CD8-positive, alpha-beta memory T cell (primary cell): ENCODE results near the gene LGALS7. TPM values are rescaled to one million over a fixed set of nuclear protein-coding genes. Genes with fewer than 3 reads are reported as not detected.
"Not testable (repeated sequence)": the region's sequence is repeated elsewhere in the genome, so short reads cannot be mapped to it uniquely, and the experiment has no call there.

ENCODE experiments used
- CTCF ChIA-PET: fragments of 350-600 bp; sonication (Branson Sonifier 250); formaldehyde crosslinking; loops from one replicate; lab custom pipeline; 2021; ENCODE audit warnings: antibody characterized with exemption; lab: Charles Lee
- POLR2A ChIA-PET: fragments of 350-600 bp; sonication (Branson Sonifier 250); formaldehyde crosslinking; loops from one replicate; lab custom pipeline; 2021; ENCODE audit warnings: antibody characterized with exemption; lab: Charles Lee
- DNase-seq, 5 donors: peaks; one replicate each; pipeline versions ENCODE4 v3.0.0 to v3.0.0-alpha.2; 2020 to 2022; ENCODE audit warnings: mixed read lengths in 1 of 5
- H3K27ac ChIP-seq: one replicate; pipeline ENCODE4 v1.7.0; 2013; ENCODE audit warnings: low read depth, mild to moderate bottlenecking, low read length, moderate library complexity
- H3K27me3 ChIP-seq: 2 replicates; pipeline ENCODE4 v1.7.0; 2013; ENCODE audit warnings: low read length, mild to moderate bottlenecking; ENCODE audit not compliant: insufficient read depth, poor library complexity, severe bottlenecking
- H3K36me3 ChIP-seq: 2 replicates; pipeline ENCODE4 v1.7.0; 2013; ENCODE audit warnings: mild to moderate bottlenecking, low read length, moderate library complexity; ENCODE audit not compliant: insufficient read depth
- H3K4me1 ChIP-seq: 2 replicates; pipeline ENCODE4 v1.7.0; 2013; ENCODE audit warnings: mild to moderate bottlenecking, low read length, moderate library complexity; ENCODE audit not compliant: insufficient read depth
- H3K4me3 ChIP-seq: 2 replicates; pipeline ENCODE4 v1.7.0; 2013; ENCODE audit warnings: mild to moderate bottlenecking, low read length
- H3K9me3 ChIP-seq: 2 replicates; pipeline ENCODE4 v1.7.0; 2013; ENCODE audit warnings: mild to moderate bottlenecking, low read length
- H3K27ac Mint-ChIP-seq, 8 donors: one replicate each; pipeline ENCODE4 v1.8.0; 2020 to 2021; ENCODE audit warnings: mixed read lengths in 8 of 8, mild to moderate bottlenecking in 6 of 8, inconsistent platforms in 3 of 8, moderate library complexity in 3 of 8
- H3K27me3 Mint-ChIP-seq, 2 donors: one replicate each; pipeline ENCODE4 v1.8.0; 2020 to 2021; ENCODE audit warnings: mixed read lengths in 2 of 2, mild to moderate bottlenecking in 1 of 2, moderate library complexity in 1 of 2
- H3K36me3 Mint-ChIP-seq, 3 donors: one replicate each; pipeline ENCODE4 v1.8.0; 2020 to 2021; ENCODE audit warnings: mixed read lengths in 3 of 3, inconsistent platforms in 1 of 3, mild to moderate bottlenecking in 1 of 3
- H3K4me1 Mint-ChIP-seq, 3 donors: one replicate each; pipeline ENCODE4 v1.8.0; 2020 to 2021; ENCODE audit warnings: mixed read lengths in 3 of 3, inconsistent platforms in 1 of 3, mild to moderate bottlenecking in 1 of 3
- H3K4me3 Mint-ChIP-seq, 7 donors: one replicate each; pipeline ENCODE4 v1.8.0; 2020 to 2021; ENCODE audit warnings: mixed read lengths in 7 of 7, mild to moderate bottlenecking in 6 of 7, moderate library complexity in 4 of 7, inconsistent platforms in 2 of 7
- H3K9me3 Mint-ChIP-seq, 5 donors: one replicate each; pipeline ENCODE4 v1.8.0; 2020 to 2022; ENCODE audit warnings: mixed read lengths in 5 of 5, mild to moderate bottlenecking in 3 of 5, moderate library complexity in 2 of 5, inconsistent platforms in 1 of 5
- polyA plus RNA-seq: library from polyadenylated mRNA; unstranded; fragments of 300-500 nt; fragmentation: Illumina TruSeq; gene quantifications from one replicate; pipeline ENCODE4 v1.2.3, GENCODE V29; 2021
- total RNA-seq, 2 experiments: library from RNA; stranded (reverse); gene quantifications; one replicate each; pipeline ENCODE4 v1.2.3, GENCODE V29; 2021

Gene LGALS7
- total and polyA plus RNA-seq, 3 experiments from 2014 or later: not detected

DNA sequence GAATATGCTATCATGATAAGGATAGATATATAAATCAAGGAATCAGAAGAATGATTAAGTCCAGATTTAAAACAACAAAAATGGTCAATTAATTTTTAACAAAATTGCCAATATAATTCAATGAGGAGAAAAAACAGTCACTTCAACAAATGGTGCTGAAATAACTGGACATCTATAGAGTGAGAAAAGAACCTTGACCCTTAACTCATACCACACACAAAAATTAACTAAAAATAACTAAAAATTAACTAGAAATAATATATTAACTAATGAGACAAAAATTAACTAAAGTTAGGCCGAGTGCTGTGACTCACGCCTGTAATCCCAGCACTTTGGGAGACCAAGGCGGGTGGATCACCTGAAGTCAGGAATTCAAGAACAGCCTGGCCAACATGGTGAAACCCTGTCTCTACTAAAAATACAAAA, 9.5 kb downstream of the LGALS7 start:
- Histone ChIP-seq H3K9me3 (no peaks in the 10 kb centered on the region), H3K27ac (no peak overlapping the region), H3K4me1 (no peaks in the 10 kb centered on the region), H3K27me3 (no peaks in the 10 kb centered on the region), H3K4me3 (no peak overlapping the region), H3K36me3 (no peaks in the 10 kb centered on the region)
- H3K27me3 Mint-ChIP-seq: no peaks in the 10 kb centered on the region
- H3K27ac Mint-ChIP-seq: no peak overlapping the region
- H3K4me1 Mint-ChIP-seq: peaks cover 0 to 2% (median 0%) of the 10 kb centered on the region in 3 donors
- H3K9me3 Mint-ChIP-seq: no peaks in the 10 kb centered on the region
- no peak overlapping the region for H3K4me3 Mint-ChIP-seq
- H3K36me3 Mint-ChIP-seq: no peaks in the 10 kb centered on the region
- ChIA-PET CTCF (no interaction called here), POLR2A (no interaction called here)
- no peak for DNase-seq

DNA sequence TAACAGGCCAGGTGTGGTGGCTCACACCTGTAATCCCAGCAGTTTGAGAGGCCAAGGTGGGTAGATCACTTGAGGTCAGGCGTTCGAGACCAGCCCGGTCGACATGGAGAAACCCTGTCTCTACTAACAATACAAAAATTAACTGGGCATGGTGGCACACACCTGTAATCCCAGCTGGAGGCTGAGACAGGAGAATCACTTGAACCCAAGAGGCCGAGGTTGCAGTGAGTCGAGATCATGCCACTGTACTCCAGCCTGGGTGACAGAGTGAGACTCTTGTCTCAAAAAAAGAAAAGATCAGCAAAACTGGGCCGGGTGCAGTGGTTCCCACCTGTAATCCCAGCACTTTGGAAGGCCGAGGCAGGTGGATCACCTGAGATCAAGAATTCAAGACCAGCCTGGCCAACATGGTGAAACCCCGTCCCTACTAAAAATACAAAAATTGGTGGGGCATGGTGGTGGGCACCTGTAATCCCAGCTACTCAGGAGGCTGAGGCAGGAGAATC, 11.4 kb downstream of the LGALS7 start:
- not testable (repeated sequence) for H3K4me1 Mint-ChIP-seq
- peak overlapping the region in 2 of 8 donors; percentile 10 to 44 for H3K27ac Mint-ChIP-seq
- POLR2A ChIA-PET: interaction anchor here (1.3 kb wide), 1 partner anchor 27 kb away, joined by 7 read pairs; no protein-coding TSS in a partner anchor

DNA sequence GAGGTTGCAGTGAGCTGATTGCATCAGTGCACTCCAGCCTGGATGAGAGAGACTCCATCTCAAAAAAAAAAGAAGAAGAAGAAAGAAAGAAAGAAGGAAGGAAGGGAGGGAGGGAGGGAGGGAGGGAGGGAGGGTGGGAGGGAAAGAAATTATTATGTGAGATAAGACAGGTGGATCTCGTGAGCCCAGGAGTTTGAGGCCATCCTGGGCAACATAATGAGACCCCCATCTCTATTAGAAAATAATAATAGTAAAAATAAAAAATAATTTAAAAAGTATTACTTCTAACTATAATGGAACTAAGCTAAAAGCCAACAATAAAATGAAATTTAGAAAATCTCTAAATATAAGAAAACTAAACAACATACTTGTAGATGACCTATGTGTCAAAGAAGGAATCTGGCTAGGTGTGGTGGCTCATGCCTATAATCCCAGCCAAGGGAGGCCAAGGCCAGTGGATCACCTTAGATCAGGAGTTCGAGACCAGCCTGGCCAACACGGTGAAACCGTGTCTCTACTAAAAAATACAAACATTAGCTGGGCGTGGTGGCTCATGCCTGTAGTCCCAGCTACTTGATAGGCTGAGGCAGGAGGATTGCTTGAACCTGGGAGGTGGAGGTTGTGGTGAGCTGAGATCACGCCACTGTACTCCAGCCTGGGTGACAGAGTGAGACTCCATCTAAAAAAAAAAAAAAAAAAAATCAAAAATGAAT, 12.4 kb downstream of the LGALS7 start:
- H3K27me3 Mint-ChIP-seq, H3K27me3 ChIP-seq, H3K4me1 ChIP-seq, H3K4me3 ChIP-seq, H3K27ac ChIP-seq, H3K9me3 ChIP-seq, H3K36me3 Mint-ChIP-seq, H3K36me3 ChIP-seq, H3K4me3 Mint-ChIP-seq, H3K4me1 Mint-ChIP-seq, H3K9me3 Mint-ChIP-seq, DNase-seq: not testable (repeated sequence)
- ChIA-PET CTCF (interaction anchor here (0.7 to 1.0 kb wide), 2 partner anchors 9 to 19 kb away, joined by 3 to 4 read pairs; no protein-coding TSS in a partner anchor), POLR2A (interaction anchor here (0.6 to 1.3 kb wide), 2 partner anchors 23 to 26 kb away, joined by 4 to 7 read pairs; no protein-coding TSS in a partner anchor)
- peak overlapping the region in 1 of 8 donors; percentile 19 for H3K27ac Mint-ChIP-seq

More for the DNA sequence above, 11.4 kb downstream of the LGALS7 start:
- DNase-seq, H3K9me3 Mint-ChIP-seq, H3K4me1 ChIP-seq, H3K4me3 ChIP-seq, H3K4me3 Mint-ChIP-seq, H3K9me3 ChIP-seq, H3K27me3 Mint-ChIP-seq, H3K27me3 ChIP-seq, H3K36me3 ChIP-seq, H3K36me3 Mint-ChIP-seq, H3K27ac ChIP-seq: not testable (repeated sequence)
- CTCF ChIA-PET: interaction anchor here (0.7 to 1.3 kb wide), 3 partner anchors 8 to 125 kb away, joined by 3 to 4 read pairs (median 3); no protein-coding TSS in a partner anchor

DNA sequence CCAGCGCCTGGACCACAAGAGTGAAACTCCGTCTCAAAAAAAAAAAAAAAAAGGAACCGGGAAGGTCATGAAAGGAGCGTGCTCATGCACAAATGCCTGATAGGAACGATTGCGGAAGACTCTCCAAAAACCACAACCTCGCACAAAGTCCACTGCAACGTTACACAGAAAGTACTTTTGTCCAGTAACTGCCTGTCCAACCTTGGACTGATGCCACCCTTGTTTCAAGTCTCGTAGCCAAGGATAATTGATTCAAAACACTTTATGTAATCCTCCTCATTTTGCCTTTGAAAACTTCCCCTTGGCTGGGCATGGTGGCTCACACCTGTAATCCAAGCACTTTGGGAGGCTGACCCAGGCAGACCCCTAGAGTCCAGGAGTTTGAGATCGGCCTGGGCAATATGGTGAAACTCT, 13.7 kb downstream of the LGALS7 start:
- Mint-ChIP-seq H3K27me3 (no peaks in the 10 kb centered on the region), H3K9me3 (peaks cover 0 to 2% (median 0%) of the 10 kb centered on the region in 5 donors), H3K4me1 (no peaks in the 10 kb centered on the region), H3K4me3 (no peak overlapping the region), H3K36me3 (no peaks in the 10 kb centered on the region), H3K27ac (peak overlapping the region in 1 of 8 donors; percentile 79)
- Histone ChIP-seq H3K27me3 (no peaks in the 10 kb centered on the region), H3K9me3 (no peaks in the 10 kb centered on the region), H3K36me3 (no peaks in the 10 kb centered on the region), H3K27ac (no peak overlapping the region), H3K4me1 (no peaks in the 10 kb centered on the region), H3K4me3 (no peak overlapping the region)
- DNase-seq: no peak
- CTCF ChIA-PET: no interaction called here
- POLR2A ChIA-PET: no interaction called here

GRCh38 chr19:38754196-38754595, 19.1 kb downstream of the LGALS7 start:
- H3K36me3 Mint-ChIP-seq, POLR2A ChIA-PET, H3K27me3 ChIP-seq, H3K4me3 Mint-ChIP-seq, H3K36me3 ChIP-seq, H3K27me3 Mint-ChIP-seq, DNase-seq, H3K9me3 ChIP-seq, H3K27ac ChIP-seq, CTCF ChIA-PET, H3K4me3 ChIP-seq, H3K4me1 ChIP-seq, H3K9me3 Mint-ChIP-seq, H3K4me1 Mint-ChIP-seq, H3K27ac Mint-ChIP-seq: not testable (repeated sequence)

DNA sequence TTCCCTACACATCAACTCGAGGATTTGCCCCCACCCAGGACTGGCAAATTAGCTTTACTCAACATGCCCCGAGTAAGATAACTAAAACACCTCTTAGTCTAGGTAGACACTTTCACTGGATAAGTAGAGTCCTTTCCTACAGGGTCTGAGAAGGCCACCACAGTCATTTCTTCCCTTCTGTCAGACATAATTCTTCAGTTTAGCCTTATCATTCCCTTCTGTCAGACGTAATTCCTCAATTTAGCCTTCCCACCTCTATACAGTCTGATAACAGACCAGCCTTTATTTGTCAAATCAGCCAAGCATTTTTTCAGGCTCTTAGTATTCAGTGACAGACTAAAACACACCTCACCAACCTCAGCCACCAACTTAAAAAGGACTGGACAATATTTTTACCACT, 19.5 kb downstream of the LGALS7 start:
- H3K9me3 Mint-ChIP-seq, H3K36me3 Mint-ChIP-seq, H3K9me3 ChIP-seq, POLR2A ChIA-PET, H3K27ac Mint-ChIP-seq, H3K27me3 ChIP-seq, H3K27me3 Mint-ChIP-seq, H3K4me3 Mint-ChIP-seq, H3K4me3 ChIP-seq, DNase-seq, H3K36me3 ChIP-seq, H3K4me1 ChIP-seq, H3K4me1 Mint-ChIP-seq, CTCF ChIA-PET, H3K27ac ChIP-seq: not testable (repeated sequence)

DNA sequence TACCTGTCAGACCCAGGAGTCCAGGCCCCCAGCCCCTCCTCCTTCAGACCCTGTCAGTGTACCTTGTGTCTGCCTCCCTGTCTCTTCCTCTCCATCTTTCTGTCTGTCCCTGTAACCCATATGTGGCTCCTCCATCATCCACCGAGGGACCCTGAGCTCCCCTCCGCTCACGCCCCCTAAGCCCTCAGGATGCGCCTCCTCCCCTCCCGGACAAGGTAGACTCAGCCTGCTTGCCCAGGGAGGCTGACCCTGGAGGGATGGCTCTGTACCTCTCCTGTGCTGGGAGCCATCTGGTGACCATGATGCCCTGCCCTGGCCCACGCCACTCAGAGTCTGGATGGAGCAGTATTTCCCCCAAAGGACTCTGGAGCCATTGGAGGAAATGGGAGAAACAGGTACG, 28.0 kb downstream of the LGALS7 start:
- ChIA-PET POLR2A (no interaction called here), CTCF (interaction anchor here (0.6 to 2.0 kb wide), 4 partner anchors 15 to 342 kb away, joined by 3 to 5 read pairs (median 4); partner anchors contain the start of genes FAM98C, MRPS12 and SARS2)
- Mint-ChIP-seq H3K27me3 (peaks cover 0 to under 1% of the 10 kb centered on the region in 2 donors), H3K4me1 (peaks cover 0 to 3% (median 0%) of the 10 kb centered on the region in 3 donors), H3K27ac (no peak overlapping the region), H3K4me3 (no peak overlapping the region), H3K36me3 (no peaks in the 10 kb centered on the region), H3K9me3 (no peaks in the 10 kb centered on the region)
- no peak for DNase-seq
- Histone ChIP-seq H3K4me1 (no peaks in the 10 kb centered on the region), H3K36me3 (no peaks in the 10 kb centered on the region), H3K27me3 (no peaks in the 10 kb centered on the region), H3K9me3 (no peaks in the 10 kb centered on the region), H3K4me3 (no peak overlapping the region), H3K27ac (no peak overlapping the region)

- Mint-ChIP-seq H3K9me3 (no peaks in the 10 kb centered on the region), H3K27me3 (no peaks in the 10 kb centered on the region), H3K27ac (no peak overlapping the region), H3K4me3 (no peak overlapping the region), H3K36me3 (no peaks in the 10 kb centered on the region), H3K4me1 (peaks cover 1 to 7% (median 1%) of the 10 kb centered on the region in 3 donors)
- no peak overlapping the region for H3K4me3 ChIP-seq
- no peaks in the 10 kb centered on the region for H3K9me3 ChIP-seq
- H3K27me3 ChIP-seq: no peaks in the 10 kb centered on the region
- no peaks in the 10 kb centered on the region for H3K36me3 ChIP-seq
- H3K4me1 ChIP-seq: peaks cover 4% of the 10 kb centered on the region
- CTCF ChIA-PET: interaction anchor here (0.6 to 2.0 kb wide), 4 partner anchors 15 to 342 kb away, joined by 3 to 5 read pairs (median 4); partner anchors contain the start of genes FAM98C, MRPS12 and SARS2
- DNase-seq: no peak
- H3K27ac ChIP-seq: no peak overlapping the region
- POLR2A ChIA-PET: no interaction called here
These were observed 28.4 kb downstream of the LGALS7 start for GRCh38 chr19:38744874-38745273.
